Neuronal stem cell (in vitro differentiated cells): ENCODE results near the gene CLEC16A.

Source experiments
- DNase-seq: peaks from one replicate; pipeline ENCODE4 v3.0.0-alpha.2; 2013; ENCODE audit warnings: low spot score
- H2AFZ ChIP-seq: one replicate; pipeline ENCODE4 v1.6.1; 2013; ENCODE audit warnings: mild to moderate bottlenecking, low read length, inconsistent platforms
- H2AK5ac ChIP-seq: 2 replicates; pipeline ENCODE4 v1.6.1; 2013; ENCODE audit warnings: low read depth, mild to moderate bottlenecking, inconsistent platforms, low read length, moderate library complexity, mixed read lengths
- H2BK120ac ChIP-seq: 2 replicates; pipeline ENCODE4 v1.6.1; 2013; ENCODE audit warnings: low read depth, mild to moderate bottlenecking, inconsistent platforms, low read length, moderate library complexity, mixed read lengths
- H2BK12ac ChIP-seq: one replicate; pipeline ENCODE4 v1.6.1; 2013; ENCODE audit warnings: low read length, inconsistent platforms
- H2BK15ac ChIP-seq: 2 replicates; pipeline ENCODE4 v1.6.1; 2013; ENCODE audit warnings: mild to moderate bottlenecking, low read length, inconsistent platforms, mixed read lengths
- H2BK5ac ChIP-seq: one replicate; pipeline ENCODE4 v1.6.1; 2013; ENCODE audit warnings: inconsistent platforms, mild to moderate bottlenecking, low read length, moderate library complexity
- H3K14ac ChIP-seq: one replicate; pipeline ENCODE4 v1.6.1; 2013; ENCODE audit warnings: low read length, inconsistent platforms
- H3K18ac ChIP-seq: 2 replicates; pipeline ENCODE4 v1.6.1; 2013; ENCODE audit warnings: low read length, inconsistent platforms
- H3K23ac ChIP-seq: 2 replicates; pipeline ENCODE4 v1.6.1; 2013; ENCODE audit warnings: low read depth, mild to moderate bottlenecking, mixed read lengths, low read length, inconsistent platforms; ENCODE audit not compliant: poor library complexity
- H3K27ac ChIP-seq: replicated peaks from 3 replicates; pipeline ENCODE4 v1.5.1; 2013; ENCODE audit warnings: low read length, inconsistent platforms
- H3K27me3 ChIP-seq, 3 experiments: 2 replicates each; pipeline ENCODE4 v1.6.1; 2013; ENCODE audit warnings: low read length in 3 of 3, mild to moderate bottlenecking in 2 of 3, inconsistent platforms in 1 of 3, low read depth in 1 of 3, mixed read lengths in 1 of 3, moderate library complexity in 1 of 3; ENCODE audit not compliant: control insufficient read depth in 3 of 3, insufficient read depth in 3 of 3
- H3K36me3 ChIP-seq, 2 donors: replicated peaks in 1 of 2; 2 replicates each; pipeline ENCODE4 v1.6.1; 2013; ENCODE audit warnings: low read length in 2 of 2; ENCODE audit not compliant: control insufficient read depth in 2 of 2, insufficient read depth in 2 of 2
- H3K4ac ChIP-seq: 2 replicates; pipeline ENCODE4 v1.6.1; 2013; ENCODE audit warnings: inconsistent platforms, mild to moderate bottlenecking, low read length, moderate library complexity
- H3K4me1 ChIP-seq, 2 donors: 1 replicate in 1 of 2; 2 replicates in 1 of 2; pipeline ENCODE4 v1.6.1; 2013; ENCODE audit warnings: low read length in 2 of 2, low read depth in 1 of 2; ENCODE audit not compliant: control insufficient read depth in 2 of 2, insufficient read depth in 1 of 2
- H3K4me2 ChIP-seq: one replicate; pipeline ENCODE4 v1.6.1; 2013; ENCODE audit warnings: mild to moderate bottlenecking, low read length, inconsistent platforms; ENCODE audit not compliant: insufficient read depth, poor library complexity, severe bottlenecking
- H3K4me3 ChIP-seq, 2 donors: 2 replicates each; pipeline ENCODE4 v1.5.1; 2013; ENCODE audit warnings: low read length in 2 of 2, mild to moderate bottlenecking in 2 of 2, inconsistent platforms in 1 of 2, moderate library complexity in 1 of 2
- H3K79me1 ChIP-seq: one replicate; pipeline ENCODE4 v1.6.1; 2013; ENCODE audit warnings: low read depth, mild to moderate bottlenecking, inconsistent platforms, low read length, moderate library complexity
- H3K9ac ChIP-seq: one replicate; pipeline ENCODE4 v1.6.1; 2013; ENCODE audit warnings: mild to moderate bottlenecking, low read depth, low read length, inconsistent platforms; ENCODE audit not compliant: poor library complexity
- H3K9me3 ChIP-seq, 2 donors: replicated peaks in 1 of 2; 2 replicates each; pipeline versions ENCODE3 to v1.6.1; 2013; ENCODE audit warnings: low read length in 2 of 2, mild to moderate bottlenecking in 2 of 2, inconsistent platforms in 1 of 2, low read depth in 1 of 2, mixed read lengths in 1 of 2, moderate library complexity in 1 of 2; ENCODE audit not compliant: control insufficient read depth in 2 of 2, insufficient read depth in 1 of 2
- H4K8ac ChIP-seq: one replicate; pipeline ENCODE4 v1.6.1; 2013; ENCODE audit warnings: low read depth, mild to moderate bottlenecking, inconsistent platforms, low read length, moderate library complexity
- H4K91ac ChIP-seq: one replicate; pipeline ENCODE4 v1.6.1; 2013; ENCODE audit warnings: low read length, low read depth, mild to moderate bottlenecking, inconsistent platforms; ENCODE audit not compliant: poor library complexity
- WGBS, 2 donors: extraction: QIAGEN DNeasy Blood & Tissue Kit; methylation state at CpG; one replicate each; pipeline ENCODE4 v1.1.7; 2013; ENCODE audit warnings: missing lambda C conversion rate in 2 of 2, mixed read lengths in 1 of 2; ENCODE audit not compliant: insufficient read length in 2 of 2, insufficient replicate concordance in 1 of 2; ENCODE audit errors: extremely low coverage in 2 of 2; 5-methylcytosine and 5-hydroxymethylcytosine counted together

Gene CLEC16A

GRCh38 chr16:11145819-11146211 is 201.5 kb downstream of the CLEC16A start:
- Histone ChIP-seq H3K23ac (no peak overlapping the region), H3K9ac (no peak overlapping the region), H3K27ac (no peak overlapping the region), H3K14ac (no peak overlapping the region), H4K8ac (no peak overlapping the region), H3K18ac (no peak overlapping the region), H3K79me1 (no peaks in the 10 kb centered on the region), H3K4ac (no peak overlapping the region), H3K4me3 (no peak overlapping the region), H3K4me1 (peaks cover 0 to 4% of the 10 kb centered on the region in 2 donors), H3K36me3 (no peaks in the 10 kb centered on the region), H2BK12ac (no peak overlapping the region), H3K27me3 (no peaks in the 10 kb centered on the region), H4K91ac (no peak overlapping the region), H2BK15ac (no peak overlapping the region), H2AK5ac (no peak overlapping the region), H3K9me3 (no peaks in the 10 kb centered on the region), H2BK5ac (no peak overlapping the region), H3K4me2 (no peak overlapping the region), H2AFZ (no peak overlapping the region), H2BK120ac (no peak overlapping the region)
- DNase-seq, result no peak
- no CpG with 5 or more reads among the region's 7 CpGs for WGBS, 2 donors

DNA sequence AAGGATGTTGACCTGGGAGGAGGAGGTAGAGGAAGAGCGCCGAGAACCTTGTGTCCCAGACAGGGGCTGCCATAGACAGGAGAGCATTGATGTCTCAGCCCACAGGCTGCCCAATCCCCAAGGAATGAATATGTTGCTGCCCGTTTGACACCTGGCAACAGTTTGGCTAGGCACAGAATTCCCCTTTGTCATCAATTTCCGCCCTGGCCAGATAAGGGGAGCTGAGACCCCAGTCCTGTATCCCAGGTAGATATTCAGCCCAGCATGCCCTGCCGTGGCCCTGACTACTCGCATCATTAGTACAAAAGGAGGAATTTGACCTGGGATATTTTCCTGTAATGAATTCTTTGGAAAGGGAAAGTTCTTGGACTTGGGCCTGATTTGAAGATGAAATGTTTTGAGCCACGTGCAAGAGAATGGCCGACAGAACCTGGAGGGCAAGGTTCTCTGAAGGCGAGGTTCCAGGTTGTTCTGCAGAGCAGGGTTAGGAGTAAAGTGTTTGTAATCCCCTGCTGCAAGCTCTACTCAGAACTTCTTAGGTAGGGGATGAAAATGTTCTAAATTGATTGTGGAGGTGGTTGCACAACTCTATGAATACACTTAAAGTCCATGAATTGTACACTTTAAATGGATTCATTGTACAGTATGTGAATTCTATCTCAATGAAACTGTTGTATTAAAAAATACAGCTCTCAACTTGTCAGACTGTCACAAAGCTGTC is 202.8 kb downstream of the CLEC16A start:
- Histone ChIP-seq H2AFZ (no peak overlapping the region), H4K8ac (no peak overlapping the region), H3K4me2 (no peak overlapping the region), H3K27ac (no peak overlapping the region), H2BK5ac (no peak overlapping the region), H3K9ac (no peak overlapping the region), H2BK12ac (no peak overlapping the region), H3K4ac (no peak overlapping the region), H2BK120ac (no peak overlapping the region), H3K27me3 (no peaks in the 10 kb centered on the region), H4K91ac (no peak overlapping the region), H3K23ac (no peak overlapping the region), H3K14ac (no peak overlapping the region), H2BK15ac (no peak overlapping the region), H3K18ac (no peak overlapping the region), H3K4me3 (no peak overlapping the region), H3K4me1 (peaks cover 0 to 4% of the 10 kb centered on the region in 2 donors), H3K36me3 (no peaks in the 10 kb centered on the region), H2AK5ac (no peak overlapping the region), H3K9me3 (no peaks in the 10 kb centered on the region), H3K79me1 (no peaks in the 10 kb centered on the region)
- WGBS, 2 donors, result no CpG with 5 or more reads among the region's 9 CpGs
- DNase-seq, result no peak

GRCh38 chr16:11147754-11148444 is 203.5 kb downstream of the CLEC16A start:
- H3K4me1 ChIP-seq, result peaks cover 0 to 5% of the 10 kb centered on the region in 2 donors
- no peaks in the 10 kb centered on the region for H3K36me3 ChIP-seq
- no CpG with 5 or more reads among the region's 8 CpGs for WGBS, 2 donors
- no peaks in the 10 kb centered on the region for H3K79me1 ChIP-seq
- no peak overlapping the region for H3K18ac ChIP-seq
- H2BK12ac ChIP-seq, result no peak overlapping the region
- no peak overlapping the region for H2BK120ac ChIP-seq
- no peak overlapping the region for H3K9ac ChIP-seq
- H2BK15ac ChIP-seq, result no peak overlapping the region
- no peak overlapping the region for H2BK5ac ChIP-seq
- no peak overlapping the region for H2AK5ac ChIP-seq
- no peak overlapping the region for H2AFZ ChIP-seq
- no peak overlapping the region for H3K4ac ChIP-seq
- H3K14ac ChIP-seq, result no peak overlapping the region
- DNase-seq, result no peak
- no peak overlapping the region for H3K27ac ChIP-seq
- H3K27me3 ChIP-seq, result no peaks in the 10 kb centered on the region
- H4K91ac ChIP-seq, result no peak overlapping the region
- H3K4me3 ChIP-seq, result no peak overlapping the region
- H4K8ac ChIP-seq, result no peak overlapping the region
- no peak overlapping the region for H3K4me2 ChIP-seq
- H3K9me3 ChIP-seq, result no peaks in the 10 kb centered on the region
- no peak overlapping the region for H3K23ac ChIP-seq

GRCh38 chr16:11149011-11149616 is 204.8 kb downstream of the CLEC16A start:
- DNase-seq, result no peak
- Histone ChIP-seq H3K27ac (no peak overlapping the region), H4K8ac (no peak overlapping the region), H3K4me1 (peaks cover 0 to 6% of the 10 kb centered on the region in 2 donors), H3K18ac (no peak overlapping the region), H3K27me3 (no peaks in the 10 kb centered on the region), H2AFZ (no peak overlapping the region), H2BK5ac (no peak overlapping the region), H3K9ac (no peak overlapping the region), H2BK12ac (no peak overlapping the region), H3K14ac (no peak overlapping the region), H2BK120ac (no peak overlapping the region), H2AK5ac (no peak overlapping the region), H2BK15ac (no peak overlapping the region), H3K23ac (no peak overlapping the region), H3K9me3 (no peaks in the 10 kb centered on the region), H3K4me3 (no peak overlapping the region), H3K79me1 (no peaks in the 10 kb centered on the region), H3K4ac (no peak overlapping the region), H3K36me3 (no peaks in the 10 kb centered on the region), H3K4me2 (no peak overlapping the region), H4K91ac (no peak overlapping the region)
- no CpG with 5 or more reads among the region's 5 CpGs for WGBS, 2 donors
